ENCODE results near the gene FBXO24. TPM values are rescaled to one million over a fixed set of nuclear protein-coding genes. Genes with fewer than 3 reads are reported as not detected.

Gene FBXO24
- total RNA-seq, 1 donor from 2014 or later, result 0.52 TPM

DNA sequence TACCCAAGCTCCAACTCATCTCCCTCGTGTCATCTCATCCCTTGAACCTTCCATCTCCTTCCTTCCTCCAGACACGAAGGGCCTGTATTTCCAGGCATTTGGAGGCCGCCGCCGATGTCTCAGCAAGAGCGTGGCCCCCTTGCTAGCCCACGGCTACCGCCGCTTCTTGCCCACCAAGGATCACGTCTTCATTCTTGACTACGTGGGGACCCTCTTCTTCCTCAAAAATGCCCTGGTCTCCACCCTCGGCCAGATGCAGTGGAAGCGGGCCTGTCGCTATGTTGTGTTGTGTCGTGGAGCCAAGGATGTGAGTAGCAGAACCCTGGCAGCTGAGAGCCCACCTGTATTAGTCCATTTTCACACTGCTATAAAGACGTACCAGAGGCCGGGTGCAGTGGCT, 5.5 kb downstream of the FBXO24 start:
- no peaks in the 10 kb centered on the region for H3K36me3 ChIP-seq (ENCODE audit: insufficient read depth, low read length)
- H3K4me1 Mint-ChIP-seq (ENCODE audit: low read depth, unreplicated experiment), result no peaks in the 10 kb centered on the region
- no peak overlapping the region for H2AFZ ChIP-seq (ENCODE audit: low read depth, low read length)
- H3K27ac ChIP-seq (ENCODE audit: low read depth, low read length), result no peak overlapping the region
- no peak overlapping the region for H3K4me2 ChIP-seq (ENCODE audit: low read length)
- no peak overlapping the region for H3K4me3 Mint-ChIP-seq (ENCODE audit: unreplicated experiment)
- H4K20me1 ChIP-seq (ENCODE audit: insufficient read depth, low read length), result no peaks in the 10 kb centered on the region
- no peak overlapping the region for H3K27ac Mint-ChIP-seq (ENCODE audit: unreplicated experiment)
- no peaks in the 10 kb centered on the region for H3K9me3 Mint-ChIP-seq (ENCODE audit: unreplicated experiment)
- peaks cover 6% of the 10 kb centered on the region for H3K36me3 Mint-ChIP-seq (ENCODE audit: low read depth, unreplicated experiment)
- DNase-seq (ENCODE audit: low read depth) (no peak), FAIRE-seq (no peak)
- H3K4me1 ChIP-seq (ENCODE audit: insufficient read depth, low read length), result peaks cover 3% of the 10 kb centered on the region
- peaks cover 7% of the 10 kb centered on the region for H3K27me3 ChIP-seq (ENCODE audit: insufficient read depth, low read length)
- H3K9ac ChIP-seq (ENCODE audit: low read length), result no peak overlapping the region
- H3K79me2 ChIP-seq (ENCODE audit: insufficient read depth, low read length), result no peaks in the 10 kb centered on the region
- H3K27me3 Mint-ChIP-seq (ENCODE audit: low read depth, unreplicated experiment), result peaks cover 11% of the 10 kb centered on the region
- no peaks in the 10 kb centered on the region for H3K9me3 ChIP-seq (ENCODE audit: insufficient read depth, low read depth, low read length)
- no peak overlapping the region for H3K4me3 ChIP-seq (ENCODE audit: insufficient read depth, low read depth, low read length)
- no peak for TF ChIP-seq EZH2 (IDR thresholded peaks at IDR 0.05; ENCODE audit: insufficient read depth, low read length)
- TF ChIP-seq, protein P1, sequence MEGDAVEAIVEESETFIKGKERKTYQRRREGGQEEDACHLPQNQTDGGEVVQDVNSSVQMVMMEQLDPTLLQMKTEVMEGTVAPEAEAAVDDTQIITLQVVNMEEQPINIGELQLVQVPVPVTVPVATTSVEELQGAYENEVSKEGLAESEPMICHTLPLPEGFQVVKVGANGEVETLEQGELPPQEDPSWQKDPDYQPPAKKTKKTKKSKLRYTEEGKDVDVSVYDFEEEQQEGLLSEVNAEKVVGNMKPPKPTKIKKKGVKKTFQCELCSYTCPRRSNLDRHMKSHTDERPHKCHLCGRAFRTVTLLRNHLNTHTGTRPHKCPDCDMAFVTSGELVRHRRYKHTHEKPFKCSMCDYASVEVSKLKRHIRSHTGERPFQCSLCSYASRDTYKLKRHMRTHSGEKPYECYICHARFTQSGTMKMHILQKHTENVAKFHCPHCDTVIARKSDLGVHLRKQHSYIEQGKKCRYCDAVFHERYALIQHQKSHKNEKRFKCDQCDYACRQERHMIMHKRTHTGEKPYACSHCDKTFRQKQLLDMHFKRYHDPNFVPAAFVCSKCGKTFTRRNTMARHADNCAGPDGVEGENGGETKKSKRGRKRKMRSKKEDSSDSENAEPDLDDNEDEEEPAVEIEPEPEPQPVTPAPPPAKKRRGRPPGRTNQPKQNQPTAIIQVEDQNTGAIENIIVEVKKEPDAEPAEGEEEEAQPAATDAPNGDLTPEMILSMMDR (IDR thresholded peaks at IDR 0.05; ENCODE audit: insufficient read depth, low read depth, low read length), result no peak

DNA sequence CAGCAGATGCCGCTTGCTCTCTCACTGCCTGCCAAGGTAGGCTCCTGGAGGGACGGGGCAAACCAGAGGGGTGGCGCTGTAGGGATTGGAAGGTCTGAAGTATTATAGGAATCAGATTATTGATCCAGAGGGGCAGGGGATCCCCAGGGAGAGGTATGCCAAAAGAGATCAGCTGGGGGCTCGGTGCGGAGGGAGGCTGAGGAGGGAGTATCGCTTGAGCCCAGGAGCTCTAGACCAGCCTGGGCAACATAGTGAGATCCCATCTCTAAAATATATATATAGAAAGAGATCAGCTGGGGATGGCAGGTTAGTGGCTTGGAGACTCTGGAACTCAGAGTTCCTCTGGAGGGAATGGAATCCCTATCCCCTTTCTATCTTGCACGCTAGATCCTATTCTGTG, 9.1 kb downstream of the FBXO24 start:
- no peaks in the 10 kb centered on the region for H3K36me3 ChIP-seq (ENCODE audit: insufficient read depth, low read length)
- H4K20me1 ChIP-seq (ENCODE audit: insufficient read depth, low read length), result no peaks in the 10 kb centered on the region
- Mint-ChIP-seq H3K9me3 (ENCODE audit: unreplicated experiment) (no peaks in the 10 kb centered on the region), H3K27ac (ENCODE audit: unreplicated experiment) (no peak overlapping the region), H3K27me3 (ENCODE audit: low read depth, unreplicated experiment) (peaks cover 9% of the 10 kb centered on the region), H3K4me3 (ENCODE audit: unreplicated experiment) (no peak overlapping the region), H3K4me1 (ENCODE audit: low read depth, unreplicated experiment) (peaks cover 4% of the 10 kb centered on the region), H3K36me3 (ENCODE audit: low read depth, unreplicated experiment) (peaks cover 7% of the 10 kb centered on the region)
- no peaks in the 10 kb centered on the region for H3K9me3 ChIP-seq (ENCODE audit: insufficient read depth, low read depth, low read length)
- no peak for TF ChIP-seq EZH2 (IDR thresholded peaks at IDR 0.05; ENCODE audit: insufficient read depth, low read length)
- DNase-seq (ENCODE audit: low read depth) (no peak), FAIRE-seq (no peak)
- H2AFZ ChIP-seq (ENCODE audit: low read depth, low read length), result no peak overlapping the region
- H3K4me1 ChIP-seq (ENCODE audit: insufficient read depth, low read length), result peaks cover 3% of the 10 kb centered on the region
- no peak overlapping the region for H3K4me3 ChIP-seq (ENCODE audit: insufficient read depth, low read depth, low read length)
- no peak overlapping the region for H3K27ac ChIP-seq (ENCODE audit: low read depth, low read length)
- H3K79me2 ChIP-seq (ENCODE audit: insufficient read depth, low read length), result no peaks in the 10 kb centered on the region
- H3K27me3 ChIP-seq (ENCODE audit: insufficient read depth, low read length), result no peaks in the 10 kb centered on the region
- no peak overlapping the region for H3K9ac ChIP-seq (ENCODE audit: low read length)
- no peak overlapping the region for H3K4me2 ChIP-seq (ENCODE audit: low read length)

DNA sequence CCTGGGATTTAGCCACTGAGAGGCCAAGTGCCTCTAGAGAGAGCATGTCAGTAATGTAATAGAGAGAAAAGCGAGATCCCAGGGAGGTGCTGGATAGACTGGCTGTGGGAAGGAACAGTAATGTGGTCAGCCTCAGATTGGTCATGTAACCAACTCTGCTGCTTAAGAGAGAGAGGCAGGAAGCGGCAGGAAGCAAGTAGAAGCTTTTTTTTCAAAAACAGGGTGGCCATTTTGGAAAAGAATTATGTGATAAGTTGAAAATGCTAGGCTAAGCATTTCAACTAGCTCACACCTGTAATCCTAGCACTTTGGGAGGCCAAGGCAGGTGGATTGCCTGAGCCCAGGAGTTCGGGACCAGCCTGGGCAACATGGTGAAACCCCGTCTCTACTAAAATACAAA, 12.3 kb downstream of the FBXO24 start:
- FAIRE-seq, result no peak
- H3K4me1 Mint-ChIP-seq (ENCODE audit: low read depth, unreplicated experiment), result peaks cover 7% of the 10 kb centered on the region
- H3K9me3 Mint-ChIP-seq (ENCODE audit: unreplicated experiment), result no peaks in the 10 kb centered on the region
- Histone ChIP-seq H3K4me2 (ENCODE audit: low read length) (no peak overlapping the region), H3K4me3 (ENCODE audit: insufficient read depth, low read depth, low read length) (no peak overlapping the region), H3K9me3 (ENCODE audit: insufficient read depth, low read depth, low read length) (no peaks in the 10 kb centered on the region), H3K9ac (ENCODE audit: low read length) (no peak overlapping the region), H3K4me1 (ENCODE audit: insufficient read depth, low read length) (peaks cover 12% of the 10 kb centered on the region), H3K27ac (ENCODE audit: low read depth, low read length) (no peak overlapping the region), H4K20me1 (ENCODE audit: insufficient read depth, low read length) (no peaks in the 10 kb centered on the region), H3K27me3 (ENCODE audit: insufficient read depth, low read length) (no peaks in the 10 kb centered on the region), H3K79me2 (ENCODE audit: insufficient read depth, low read length) (peaks cover 2% of the 10 kb centered on the region), H3K36me3 (ENCODE audit: insufficient read depth, low read length) (no peaks in the 10 kb centered on the region), H2AFZ (ENCODE audit: low read depth, low read length) (no peak overlapping the region)
- H3K4me3 Mint-ChIP-seq (ENCODE audit: unreplicated experiment), result no peak overlapping the region
- no peak for TF ChIP-seq EZH2 (IDR thresholded peaks at IDR 0.05; ENCODE audit: insufficient read depth, low read length)
- TF ChIP-seq, protein P1 (IDR thresholded peaks at IDR 0.05; ENCODE audit: insufficient read depth, low read depth, low read length), result no peak
- no peak for DNase-seq (ENCODE audit: low read depth)
- peak overlapping the region; percentile 78 for H3K27ac Mint-ChIP-seq (ENCODE audit: unreplicated experiment)
- H3K36me3 Mint-ChIP-seq (ENCODE audit: low read depth, unreplicated experiment), result peaks cover 7% of the 10 kb centered on the region
- peaks cover 6% of the 10 kb centered on the region for H3K27me3 Mint-ChIP-seq (ENCODE audit: low read depth, unreplicated experiment)
